Heart left ventricle (tissue), 16 donors: ENCODE data around the gene COA1. TPM values are rescaled to one million over a fixed set of nuclear protein-coding genes. Genes with fewer than 3 reads are reported as not detected.

ENCODE experiments used
- ATAC-seq, 4 donors: fragments of 200-7000 bp; cut with Tn5 transposase; one replicate each; pipeline ENCODE4 v1.9.1; 2020 to 2022; ENCODE audit warnings: moderate library complexity in 4 of 4, mild to moderate bottlenecking in 3 of 4, moderate number of reproducible peaks in 1 of 4
- DNase-seq, 5 donors: peaks; one replicate each; pipeline ENCODE4 v3.0.0-alpha.2; 2020
- H3K27ac ChIP-seq, 12 donors: fragments of 200-600 bp; sonication (generic) in 4 of 12; one replicate each; pipeline versions ENCODE4 v1.5.0 to v1.8.0; 2016 to 2022; ENCODE audit warnings: mild to moderate bottlenecking in 2 of 12
- H3K27me3 ChIP-seq, 9 donors: fragments of 200-600 bp; sonication (generic) in 2 of 9; one replicate each; pipeline versions ENCODE4 v1.5.1 to v1.8.0; 2016 to 2022; ENCODE audit warnings: mild to moderate bottlenecking in 3 of 9
- H3K36me3 ChIP-seq, 9 donors: fragments of 200-600 bp; sonication (generic) in 2 of 9; one replicate each; pipeline versions ENCODE4 v1.5.0 to v1.8.0; 2018 to 2022; ENCODE audit warnings: mild to moderate bottlenecking in 2 of 9
- H3K4me1 ChIP-seq, 12 donors: fragments of 200-600 bp; sonication (generic) in 4 of 12; one replicate each; pipeline versions ENCODE4 v1.5.0 to v1.8.0; 2016 to 2022; ENCODE audit warnings: mild to moderate bottlenecking in 3 of 12
- H3K4me3 ChIP-seq, 12 donors: fragments of 200-600 bp; sonication (generic) in 4 of 12; one replicate each; pipeline versions ENCODE4 v1.5.0 to v1.8.0; 2017 to 2022; ENCODE audit warnings: mild to moderate bottlenecking in 9 of 12, moderate library complexity in 4 of 12
- H3K9me3 ChIP-seq, 12 donors: fragments of 200-600 bp; sonication (generic) in 4 of 12; one replicate each; pipeline versions ENCODE4 v1.5.0 to v1.8.0; 2016 to 2022; ENCODE audit warnings: mild to moderate bottlenecking in 1 of 12
- POLR2A ChIP-seq, 2 donors: fragments of 450-650 bp; IDR thresholded peaks; one replicate each; pipeline ENCODE4 v1.6.1; 2017; ENCODE audit warnings: antibody characterized with exemption in 2 of 2, mild to moderate bottlenecking in 2 of 2, moderate library complexity in 2 of 2
- WGBS, 4 donors: extraction: QIAGEN DNeasy Blood & Tissue Kit in 2 of 4; methylation state at CpG; one replicate each; pipeline versions ENCODE4 v1.1.5 to v1.1.7; 2013 to 2018; 5-methylcytosine and 5-hydroxymethylcytosine counted together
- intact Hi-C, 10 donors: fragments of 100-400 bp; cut with DNase I; formaldehyde crosslinking; loops; one replicate each; pipeline versions ENCODE4 v1.11.1 to v1.14.2; 2022
- polyA plus RNA-seq, 2 donors: library from polyadenylated mRNA; stranded (reverse); fragments of 200-250 nt; gene quantifications; one replicate each; pipeline ENCODE4 v1.2.3, GENCODE V29; 2013
- total RNA-seq, 9 donors: library from RNA; depleted of rRNA in 2 of 9; stranded (reverse); fragments of >200 nt in 2 of 9; fragmentation: NEBNext Ultra II Directional in 3 of 9; extraction: Animal tissue kit (Norgen Biotek cat#: 25700) in 3 of 9; gene quantifications; one replicate each; pipeline versions ENCODE4 v1.1.0 to v1.2.4, GENCODE V29; 2016 to 2023
- TF ChIP-seq, protein P1 (sequence below), 12 donors: fragments of 200-600 bp; sonication (generic) in 4 of 12; IDR thresholded peaks; one replicate each; pipeline versions ENCODE4 v1.5.0 to v1.8.0; 2018 to 2022; ENCODE audit warnings: antibody characterized with exemption in 12 of 12, mild to moderate bottlenecking in 5 of 12
- donor health status: ischemic (EF 13 %, LVEDD 7.1; RV severe dilation, severe dysfunction).
- donor health status: healthy with polysubstance abuse.
- donor health status: DM: no; HTN: yes; CAD: no.
- donor health status: DM: no; HTN: no; CAD: no.
- donor health status: ischemic (EF 25% LVEDD 6.9; RV normal size, moderate dysfunction).
- donor health status: ischemic (EF 25% LVEDD 5.7; RV mildly dilated, moderate dysfunction).
- donor health status: healthy.
- donor health status: DM: yes; HTN: yes; CAD: no.
- donor health status: ischemic (EF 35%, LVEDD 5.7; RV mildly dilated, moderate dysfunction).
- donor health status: nonischemic (EF 11% LVEDD 7.7; RV severe dilation, severe dysfunction).
- donor health status: DM: yes; HTN: yes; CAD: no.
- donor health status: PGD.
- donor health status: ischemic (EF 29% LVEDD 5.4; RV normal size, mild dysfunction).
- donor health status: nonischemic (EF 23%, LVEDD 6.1; RV moderate dilation, normal function).

COA1 gene
- total and polyA plus RNA-seq, 11 donors, result 57.5 to 81.2 (median 68.6) TPM

DNA sequence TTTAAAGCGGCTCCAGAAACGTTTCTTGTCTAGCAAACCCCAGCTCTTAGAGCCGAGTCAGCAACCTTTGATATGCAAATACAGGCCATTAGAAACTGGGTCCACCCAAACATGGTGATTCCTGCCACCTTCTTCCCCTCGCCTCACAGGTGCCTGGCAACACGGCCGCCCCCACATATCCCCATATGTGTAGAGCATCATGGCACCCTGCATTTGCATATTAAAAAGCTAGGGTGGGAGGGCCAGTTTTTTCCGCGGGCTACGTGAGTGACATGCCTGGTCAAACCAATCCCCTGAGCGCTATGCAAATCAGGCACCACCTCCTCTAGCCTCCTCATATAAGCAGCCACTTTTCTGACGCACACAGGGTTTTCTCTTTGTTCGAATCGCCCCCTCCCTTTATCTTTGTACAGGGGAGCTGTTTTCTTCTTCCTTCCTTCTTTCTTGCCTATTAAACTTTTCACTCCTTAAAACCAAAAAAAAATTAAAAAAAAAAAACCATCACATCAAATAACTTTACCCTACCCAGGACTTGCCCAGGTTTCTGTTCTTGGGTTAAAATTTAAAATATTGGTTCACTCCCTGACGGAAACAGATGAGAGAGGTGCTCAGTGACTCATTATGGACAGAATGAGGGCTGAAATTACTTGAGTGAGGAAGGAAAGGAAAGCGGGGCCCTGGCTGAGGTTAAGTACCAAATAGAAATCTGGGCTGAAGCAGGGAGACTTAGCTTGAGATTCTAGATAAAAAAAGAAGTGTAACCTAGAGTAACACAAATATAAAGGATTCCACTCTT is 59.8 kb downstream of the COA1 start:
- Histone ChIP-seq H3K4me1 (peaks cover 0 to 32% (median 6%) of the 10 kb centered on the region in 12 donors), H3K4me3 (no peak overlapping the region), H3K27ac (peak overlapping the region in 1 of 12 donors; percentile 3), H3K27me3 (no peaks in the 10 kb centered on the region), H3K36me3 (no peaks in the 10 kb centered on the region), H3K9me3 (peaks cover 0 to 17% (median 0%) of the 10 kb centered on the region in 12 donors)
- DNase-seq (no peak), ATAC-seq (no peak)
- intact Hi-C loops, result no loop called here
- WGBS, 4 donors, result 83 to 89% (median 86%) methylated on average over 15 of the region's 15 CpGs
- no peak for TF ChIP-seq POLR2A (IDR thresholded peaks at IDR 0.05)
- TF ChIP-seq, protein P1, sequence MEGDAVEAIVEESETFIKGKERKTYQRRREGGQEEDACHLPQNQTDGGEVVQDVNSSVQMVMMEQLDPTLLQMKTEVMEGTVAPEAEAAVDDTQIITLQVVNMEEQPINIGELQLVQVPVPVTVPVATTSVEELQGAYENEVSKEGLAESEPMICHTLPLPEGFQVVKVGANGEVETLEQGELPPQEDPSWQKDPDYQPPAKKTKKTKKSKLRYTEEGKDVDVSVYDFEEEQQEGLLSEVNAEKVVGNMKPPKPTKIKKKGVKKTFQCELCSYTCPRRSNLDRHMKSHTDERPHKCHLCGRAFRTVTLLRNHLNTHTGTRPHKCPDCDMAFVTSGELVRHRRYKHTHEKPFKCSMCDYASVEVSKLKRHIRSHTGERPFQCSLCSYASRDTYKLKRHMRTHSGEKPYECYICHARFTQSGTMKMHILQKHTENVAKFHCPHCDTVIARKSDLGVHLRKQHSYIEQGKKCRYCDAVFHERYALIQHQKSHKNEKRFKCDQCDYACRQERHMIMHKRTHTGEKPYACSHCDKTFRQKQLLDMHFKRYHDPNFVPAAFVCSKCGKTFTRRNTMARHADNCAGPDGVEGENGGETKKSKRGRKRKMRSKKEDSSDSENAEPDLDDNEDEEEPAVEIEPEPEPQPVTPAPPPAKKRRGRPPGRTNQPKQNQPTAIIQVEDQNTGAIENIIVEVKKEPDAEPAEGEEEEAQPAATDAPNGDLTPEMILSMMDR (IDR thresholded peaks at IDR 0.05), result no peak

DNA sequence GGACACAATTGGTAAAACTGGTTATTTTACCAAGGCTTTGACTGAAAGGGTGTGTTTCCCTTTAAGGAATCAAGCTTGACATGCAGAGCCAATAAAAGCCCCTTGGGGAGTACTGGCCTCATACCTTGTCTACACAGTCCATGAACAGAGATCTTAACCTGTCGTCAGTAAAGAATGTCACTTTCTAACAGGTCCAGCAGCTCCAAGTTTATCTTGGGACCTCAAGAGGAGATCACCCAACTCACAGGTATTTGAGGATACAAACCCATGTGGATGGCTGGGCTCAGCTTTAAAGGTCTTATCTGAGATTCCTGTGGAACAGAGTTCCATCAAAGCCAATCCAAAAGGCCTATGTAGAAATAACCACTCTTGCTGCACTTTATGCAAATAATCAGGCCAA is 61.3 kb downstream of the COA1 start:
- Histone ChIP-seq H3K4me1 (peaks cover 0 to 28% (median 4%) of the 10 kb centered on the region in 12 donors), H3K27me3 (no peaks in the 10 kb centered on the region), H3K4me3 (no peak overlapping the region), H3K36me3 (no peaks in the 10 kb centered on the region), H3K9me3 (peaks cover 0 to 16% (median 0%) of the 10 kb centered on the region in 12 donors), H3K27ac (no peak overlapping the region)
- no peak for ATAC-seq
- intact Hi-C loops, result no loop called here
- 27 to 51% (median 33%) methylated on average over 1 of the region's 1 CpG for WGBS, 4 donors
- TF ChIP-seq POLR2A (IDR thresholded peaks at IDR 0.05), result no peak
- TF ChIP-seq, protein P1 (IDR thresholded peaks at IDR 0.05), result no peak
- no peak for DNase-seq

DNA sequence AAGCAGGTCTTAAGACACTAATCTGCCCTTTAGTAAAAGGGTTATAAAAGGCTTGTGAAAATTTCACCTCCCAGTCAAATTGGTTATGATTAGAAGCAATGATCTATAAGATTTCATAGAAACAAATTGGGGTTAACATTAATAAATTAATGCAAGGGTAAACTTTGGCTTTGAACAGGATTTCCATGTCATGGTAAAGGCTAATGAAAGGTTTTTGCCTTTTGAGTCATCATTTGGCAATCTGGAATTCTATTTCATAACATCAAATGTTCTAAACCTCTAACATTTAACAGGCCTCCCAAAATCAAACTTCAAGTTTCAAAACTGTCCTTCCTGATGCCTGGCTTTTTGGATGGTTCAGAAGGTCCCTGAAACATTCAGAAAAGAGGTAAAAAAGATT is 62.4 kb downstream of the COA1 start:
- DNase-seq (no peak), ATAC-seq (no peak)
- Histone ChIP-seq H3K4me1 (peaks cover 0 to 28% (median 4%) of the 10 kb centered on the region in 12 donors), H3K4me3 (no peak overlapping the region), H3K27me3 (no peaks in the 10 kb centered on the region), H3K27ac (no peak overlapping the region), H3K9me3 (peaks cover 0 to 5% (median 0%) of the 10 kb centered on the region in 12 donors), H3K36me3 (peaks cover 0 to 5% (median 0%) of the 10 kb centered on the region in 9 donors)
- intact Hi-C loops, result no loop called here
- no peak for TF ChIP-seq POLR2A (IDR thresholded peaks at IDR 0.05)
- TF ChIP-seq, protein P1 (IDR thresholded peaks at IDR 0.05), result no peak

DNA sequence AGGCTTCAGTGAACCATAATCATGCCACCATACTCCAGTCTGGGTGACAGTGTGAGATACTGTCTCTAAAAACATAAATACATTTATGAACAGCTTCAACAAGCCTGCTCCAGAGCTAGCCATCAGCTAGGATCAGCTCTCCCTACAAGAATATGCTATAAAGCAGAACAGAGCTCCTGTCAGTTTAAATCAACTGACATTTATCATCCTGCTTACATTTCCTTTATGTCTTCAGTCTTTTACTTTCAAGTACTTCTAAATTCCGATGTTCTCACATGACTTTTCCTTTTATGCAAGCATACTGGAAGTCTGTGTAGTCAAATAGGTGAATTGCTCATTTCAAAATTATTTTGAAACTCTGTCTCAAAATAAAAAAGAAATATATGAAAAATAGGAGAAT is 64.6 kb downstream of the COA1 start:
- peaks cover 0 to 12% (median 4%) of the 10 kb centered on the region in 12 donors for H3K4me1 ChIP-seq
- intact Hi-C loops, result no loop called here
- H3K27ac ChIP-seq, result no peak overlapping the region
- DNase-seq (no peak), ATAC-seq (no peak)
- no peak overlapping the region for H3K4me3 ChIP-seq
- TF ChIP-seq POLR2A (IDR thresholded peaks at IDR 0.05), result no peak
- TF ChIP-seq, protein P1 (IDR thresholded peaks at IDR 0.05), result no peak
- H3K27me3 ChIP-seq, result no peaks in the 10 kb centered on the region
- WGBS, 4 donors, result 0 to 43% (median 20%) methylated on average over 1 of the region's 1 CpG
- H3K36me3 ChIP-seq, result peaks cover 0 to 5% (median 0%) of the 10 kb centered on the region in 9 donors
- no peaks in the 10 kb centered on the region for H3K9me3 ChIP-seq
